Muscle layer of duodenum (tissue), 2 donors: ENCODE measurements around the gene SEMA6A.
A peak's percentile ranks its signal among the peaks of the same experiment; 100 is the strongest.
"Not testable (repeated sequence)": the region's sequence is repeated elsewhere in the genome, so short reads cannot be mapped to it uniquely, and the experiment has no call there.

Source experiments
- H3K27ac ChIP-seq: one replicate; pipeline ENCODE4 v1.7.0; 2013; ENCODE audit warnings: mild to moderate bottlenecking, low read length
- H3K27me3 ChIP-seq: one replicate; pipeline ENCODE4 v1.7.0; 2013; ENCODE audit warnings: low read depth, mild to moderate bottlenecking, control low read depth, low read length
- H3K36me3 ChIP-seq, 2 donors: one replicate each; pipeline ENCODE4 v1.7.0; 2013; ENCODE audit warnings: low read length in 2 of 2, control low read depth in 1 of 2, mild to moderate bottlenecking in 1 of 2; ENCODE audit not compliant: insufficient read depth in 2 of 2, control insufficient read depth in 1 of 2
- H3K4me1 ChIP-seq, 2 donors: one replicate each; pipeline ENCODE4 v1.7.0; 2013; ENCODE audit warnings: low read length in 2 of 2, mild to moderate bottlenecking in 2 of 2, control low read depth in 1 of 2, moderate library complexity in 1 of 2; ENCODE audit not compliant: insufficient read depth in 2 of 2, control insufficient read depth in 1 of 2
- H3K4me3 ChIP-seq, 2 donors: one replicate each; pipeline ENCODE4 v1.7.0; 2013; ENCODE audit warnings: low read length in 2 of 2, low read depth in 1 of 2, mild to moderate bottlenecking in 1 of 2
- H3K9me3 ChIP-seq, 2 donors: one replicate each; pipeline ENCODE4 v1.7.0; 2013; ENCODE audit warnings: low read length in 2 of 2, control low read depth in 1 of 2, mild to moderate bottlenecking in 1 of 2; ENCODE audit not compliant: control insufficient read depth in 1 of 2
- donor health status: healthy.

Gene SEMA6A

GRCh38 chr5:116528519-116529234, 45.9 kb downstream of the SEMA6A start:
- no peaks in the 10 kb centered on the region for H3K36me3 ChIP-seq
- no peaks in the 10 kb centered on the region for H3K27me3 ChIP-seq
- peak overlapping the region; percentile 24 to 34 for H3K4me3 ChIP-seq
- H3K4me1 ChIP-seq, result peaks cover 19 to 38% of the 10 kb centered on the region in 2 donors
- H3K27ac ChIP-seq, result peak overlapping the region; percentile 48
- H3K9me3 ChIP-seq, result no peaks in the 10 kb centered on the region

- no peaks in the 10 kb centered on the region for H3K27me3 ChIP-seq
- peaks cover 19 to 36% of the 10 kb centered on the region in 2 donors for H3K4me1 ChIP-seq
- H3K36me3 ChIP-seq, result no peaks in the 10 kb centered on the region
- no peak overlapping the region for H3K27ac ChIP-seq
- no peaks in the 10 kb centered on the region for H3K9me3 ChIP-seq
- no peak overlapping the region for H3K4me3 ChIP-seq
Observed at GRCh38 chr5:116527582-116527981, 47.0 kb downstream of the SEMA6A start.

GRCh38 chr5:116525674-116526073, 48.9 kb downstream of the SEMA6A start:
- Histone ChIP-seq H3K4me3 (no peak overlapping the region), H3K27ac (peak overlapping the region; percentile 64)

GRCh38 chr5:116524966-116525365, 49.7 kb downstream of the SEMA6A start:
- Histone ChIP-seq H3K4me3 (no peak overlapping the region), H3K27me3 (no peaks in the 10 kb centered on the region), H3K36me3 (no peaks in the 10 kb centered on the region), H3K4me1 (peaks cover 25 to 39% of the 10 kb centered on the region in 2 donors), H3K27ac (no peak overlapping the region), H3K9me3 (no peaks in the 10 kb centered on the region)

More at GRCh38 chr5:116525674-116526073, 48.9 kb downstream of the SEMA6A start:
- Histone ChIP-seq H3K36me3 (no peaks in the 10 kb centered on the region), H3K4me1 (peaks cover 25 to 43% of the 10 kb centered on the region in 2 donors), H3K9me3 (no peaks in the 10 kb centered on the region), H3K27me3 (no peaks in the 10 kb centered on the region)

- Histone ChIP-seq H3K4me3 (no peak overlapping the region), H3K36me3 (no peaks in the 10 kb centered on the region), H3K27me3 (no peaks in the 10 kb centered on the region), H3K4me1 (peaks cover 22 to 38% of the 10 kb centered on the region in 2 donors), H3K27ac (no peak overlapping the region), H3K9me3 (no peaks in the 10 kb centered on the region)
Observed at GRCh38 chr5:116524051-116524904, 50.3 kb downstream of the SEMA6A start.

GRCh38 chr5:116523182-116523581, 51.4 kb downstream of the SEMA6A start:
- not testable (repeated sequence) for H3K36me3 ChIP-seq, H3K27me3 ChIP-seq, H3K9me3 ChIP-seq, H3K4me3 ChIP-seq, H3K27ac ChIP-seq
- peaks cover 22 to 28% of the 10 kb centered on the region in 2 donors for H3K4me1 ChIP-seq

GRCh38 chr5:116522356-116523136, 52.1 kb downstream of the SEMA6A start:
- Histone ChIP-seq H3K4me3 (no peak overlapping the region), H3K36me3 (no peaks in the 10 kb centered on the region), H3K9me3 (no peaks in the 10 kb centered on the region), H3K4me1 (peaks cover 22 to 24% of the 10 kb centered on the region in 2 donors), H3K27ac (no peak overlapping the region), H3K27me3 (no peaks in the 10 kb centered on the region)

GRCh38 chr5:116521173-116521872, 53.3 kb downstream of the SEMA6A start:
- H3K4me1 ChIP-seq, result peaks cover 18 to 24% of the 10 kb centered on the region in 2 donors

GRCh38 chr5:116520771-116521170, 53.9 kb downstream of the SEMA6A start:
- Histone ChIP-seq H3K27me3 (no peaks in the 10 kb centered on the region), H3K9me3 (no peaks in the 10 kb centered on the region), H3K36me3 (no peaks in the 10 kb centered on the region), H3K27ac (no peak overlapping the region), H3K4me3 (no peak overlapping the region), H3K4me1 (peaks cover 19 to 29% of the 10 kb centered on the region in 2 donors)

More at GRCh38 chr5:116521173-116521872, 53.3 kb downstream of the SEMA6A start:
- Histone ChIP-seq H3K4me3 (no peak overlapping the region), H3K9me3 (no peaks in the 10 kb centered on the region), H3K27me3 (no peaks in the 10 kb centered on the region), H3K36me3 (no peaks in the 10 kb centered on the region), H3K27ac (no peak overlapping the region)

GRCh38 chr5:116518423-116518822, 56.2 kb downstream of the SEMA6A start:
- no peaks in the 10 kb centered on the region for H3K27me3 ChIP-seq
- no peaks in the 10 kb centered on the region for H3K36me3 ChIP-seq
- H3K9me3 ChIP-seq, result no peaks in the 10 kb centered on the region
- no peak overlapping the region for H3K27ac ChIP-seq
- peaks cover 15 to 37% of the 10 kb centered on the region in 2 donors for H3K4me1 ChIP-seq
- no peak overlapping the region for H3K4me3 ChIP-seq
